Neural cell (in vitro differentiated cells): ENCODE results near the gene TMEM116. TPM values are rescaled to one million over a fixed set of nuclear protein-coding genes. Genes with fewer than 3 reads are reported as not detected.
"Not testable (repeated sequence)": the region's sequence is repeated elsewhere in the genome, so short reads cannot be mapped to it uniquely, and the experiment has no call there.

Experiments
- H2AFZ ChIP-seq: fragments of 200-600, 300-800 bp; sonication (generic), shearing (Covaris generic); 2 replicates; pipeline ENCODE4 v1.6.0; 2014; ENCODE audit warnings: low read depth, mild to moderate bottlenecking, antibody characterized with exemption, low read length, moderate library complexity
- H3F3A ChIP-seq: fragments of 200-600 bp; shearing (Covaris generic); 2 replicates; pipeline ENCODE4 v1.6.1; 2016; ENCODE audit warnings: mild to moderate bottlenecking, moderate library complexity, mixed read lengths, antibody characterized with exemption, low read length; ENCODE audit not compliant: insufficient read depth, poor library complexity, severe bottlenecking
- H3K27ac ChIP-seq: fragments of 200-600, 300-800 bp; sonication (generic), shearing (Covaris generic); 2 replicates; pipeline ENCODE4 v1.5.1; 2014; ENCODE audit warnings: mild to moderate bottlenecking, low read length, moderate library complexity
- H3K27me3 ChIP-seq: fragments of 300-800, 200-600 bp; sonication (generic), shearing (Covaris generic); 2 replicates; pipeline ENCODE4 v1.6.0; 2014; ENCODE audit warnings: mild to moderate bottlenecking, low read depth, low read length, moderate library complexity; ENCODE audit not compliant: insufficient read depth
- H3K36me3 ChIP-seq: fragments of 300-800, 200-600 bp; sonication (generic), shearing (Covaris generic); 2 replicates; pipeline ENCODE4 v1.5.1; 2014; ENCODE audit warnings: mild to moderate bottlenecking, antibody characterized with exemption, low read length, moderate library complexity; ENCODE audit not compliant: insufficient read depth
- H3K4me2 ChIP-seq: fragments of 300-800, 200-600 bp; sonication (generic), shearing (Covaris generic); 2 replicates; pipeline ENCODE4 v1.6.0; 2014; ENCODE audit warnings: mild to moderate bottlenecking, low read length
- H3K4me3 ChIP-seq: fragments of 300-800, 200-600 bp; sonication (generic), shearing (Covaris generic); 2 replicates; pipeline ENCODE4 v1.5.1; 2014; ENCODE audit warnings: mild to moderate bottlenecking, low read length, moderate library complexity
- H3K79me2 ChIP-seq: fragments of 200-600 bp; shearing (Covaris generic); replicated peaks from 2 replicates; pipeline ENCODE4 v1.6.0; 2014; ENCODE audit warnings: mild to moderate bottlenecking, low read length, moderate library complexity; ENCODE audit not compliant: insufficient read depth
- H3K9ac ChIP-seq: fragments of 300-800, 200-600 bp; sonication (generic), shearing (Covaris generic); 2 replicates; pipeline ENCODE4 v1.6.1; 2016; ENCODE audit warnings: mild to moderate bottlenecking, low read length, mixed read lengths
- H3K9me2 ChIP-seq: fragments of 200-600 bp; shearing (Covaris generic); 2 replicates; pipeline ENCODE4 v1.6.1; 2016; ENCODE audit warnings: mild to moderate bottlenecking, low read length, mixed read lengths; ENCODE audit not compliant: insufficient read depth
- H3K9me3 ChIP-seq: fragments of 200-600, 300-800 bp; sonication (generic), shearing (Covaris generic); 2 replicates; pipeline ENCODE4 v1.6.1; 2016; ENCODE audit warnings: mild to moderate bottlenecking, mixed run types, low read length, moderate library complexity, mixed read lengths
- H4K20me1 ChIP-seq: fragments of 200-600 bp; shearing (Covaris generic); 2 replicates; pipeline ENCODE4 v1.6.1; 2016; ENCODE audit warnings: mild to moderate bottlenecking, mixed run types; ENCODE audit not compliant: insufficient read depth
- CTCF ChIP-seq: fragments of 450-650 bp; IDR thresholded peaks from 2 replicates; pipeline ENCODE4 v1.5.1; 2014; ENCODE audit warnings: antibody characterized with exemption, mild to moderate bottlenecking, moderate library complexity; ENCODE audit not compliant: poor library complexity, severe bottlenecking
- EP300 ChIP-seq: fragments of 450-650 bp; conservative IDR thresholded peaks from 2 replicates; pipeline ENCODE4 v1.6.1; 2014; ENCODE audit warnings: antibody characterized with exemption, mild to moderate bottlenecking, moderate library complexity; ENCODE audit not compliant: poor library complexity, severe bottlenecking
- EZH2 ChIP-seq: fragments of 200-600, 300-800 bp; shearing (Covaris generic), sonication (generic); IDR thresholded peaks from 2 replicates; pipeline ENCODE4 v1.6.1; 2014; ENCODE audit warnings: antibody characterized with exemption, low read length, borderline replicate concordance, mild to moderate bottlenecking; ENCODE audit not compliant: insufficient read depth, poor library complexity, severe bottlenecking
- MXI1 ChIP-seq: fragments of 450-650 bp; conservative IDR thresholded peaks from 2 replicates; pipeline ENCODE4 v1.6.1; 2014; ENCODE audit warnings: antibody characterized with exemption, mild to moderate bottlenecking; ENCODE audit not compliant: poor library complexity, severe bottlenecking
- POLR2AphosphoS5 ChIP-seq: IDR thresholded peaks from 2 replicates; pipeline ENCODE4 v1.6.1; 2012
- RAD21 ChIP-seq: fragments of 450-650 bp; conservative IDR thresholded peaks from 2 replicates; pipeline ENCODE4 v1.6.1; 2014; ENCODE audit warnings: antibody characterized with exemption, mild to moderate bottlenecking, moderate library complexity
- SMC3 ChIP-seq: fragments of 450-650 bp; conservative IDR thresholded peaks from 2 replicates; pipeline ENCODE4 v1.6.1; 2014; ENCODE audit warnings: antibody characterized with exemption, mild to moderate bottlenecking, moderate library complexity; ENCODE audit not compliant: poor library complexity
- polyA plus RNA-seq: library from polyadenylated mRNA; depleted of rRNA; stranded (reverse); fragments of >200 nt; gene quantifications from 2 replicates; pipeline ENCODE4 v1.2.3, GENCODE V29; 2014
- TF ChIP-seq, protein P1 (sequence below): IDR thresholded peaks from 2 replicates; pipeline ENCODE4 v1.6.1; 2012; ENCODE audit warnings: borderline replicate concordance

The TMEM116 gene
- polyA plus RNA-seq, 1 donor from 2014 or later = 15.4 TPM

DNA sequence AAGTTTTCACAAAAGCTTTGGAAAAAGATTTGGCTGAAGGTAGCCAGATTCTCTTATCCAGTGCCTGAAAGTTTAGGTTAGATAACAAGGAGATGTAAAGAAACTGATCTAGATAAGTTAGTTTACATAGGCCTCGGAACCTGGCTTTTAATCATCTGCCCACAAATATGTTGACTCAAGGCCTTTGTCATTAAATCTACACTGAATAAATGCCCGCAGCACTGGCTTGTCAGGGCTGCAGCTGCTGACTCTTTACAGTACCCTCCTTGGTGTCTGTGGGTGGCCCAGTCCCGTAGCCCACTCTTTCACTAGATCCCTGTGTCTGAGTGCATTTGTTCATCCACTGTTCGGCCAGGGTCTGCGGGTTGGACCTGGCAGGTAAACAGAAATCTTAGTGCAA is 58.0 kb downstream of the TMEM116 start (continued):
- TF ChIP-seq MXI1 (no peak), EP300 (no peak)

DNA sequence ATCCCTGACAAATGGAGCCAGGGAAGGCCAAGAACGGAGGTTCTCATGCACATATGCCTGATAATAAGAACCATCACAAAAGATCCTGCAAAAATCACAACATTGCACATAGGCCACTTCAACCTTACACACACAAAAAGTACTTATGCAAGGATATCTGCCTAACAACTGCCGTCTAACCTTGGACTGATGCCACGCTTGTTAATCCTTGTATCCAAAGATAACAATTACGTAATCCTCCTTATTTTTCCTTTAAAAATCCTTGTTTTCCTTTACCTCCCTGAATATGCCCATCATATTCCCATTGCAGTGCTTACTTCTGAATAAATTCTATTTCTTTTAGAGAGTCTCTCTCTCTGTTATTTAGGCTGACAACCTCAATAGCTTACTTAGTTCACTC is 59.5 kb downstream of the TMEM116 start:
- no peaks in the 10 kb centered on the region for H3K79me2 ChIP-seq
- no peak overlapping the region for H3K4me3 ChIP-seq
- H3K9ac ChIP-seq = no peak overlapping the region
- no peaks in the 10 kb centered on the region for H3K36me3 ChIP-seq
- H4K20me1 ChIP-seq = no peaks in the 10 kb centered on the region
- H2AFZ ChIP-seq = no peak overlapping the region
- no peaks in the 10 kb centered on the region for H3K27me3 ChIP-seq
- peaks cover 3% of the 10 kb centered on the region for H3K9me3 ChIP-seq
- H3K27ac ChIP-seq = no peak overlapping the region
- no peaks in the 10 kb centered on the region for H3K9me2 ChIP-seq
- H3F3A ChIP-seq = no peaks in the 10 kb centered on the region
- TF ChIP-seq EZH2 (no peak), MXI1 (no peak), SMC3 (no peak), CTCF (no peak), POLR2AphosphoS5 (no peak), RAD21 (no peak)
- TF ChIP-seq, protein P1, sequence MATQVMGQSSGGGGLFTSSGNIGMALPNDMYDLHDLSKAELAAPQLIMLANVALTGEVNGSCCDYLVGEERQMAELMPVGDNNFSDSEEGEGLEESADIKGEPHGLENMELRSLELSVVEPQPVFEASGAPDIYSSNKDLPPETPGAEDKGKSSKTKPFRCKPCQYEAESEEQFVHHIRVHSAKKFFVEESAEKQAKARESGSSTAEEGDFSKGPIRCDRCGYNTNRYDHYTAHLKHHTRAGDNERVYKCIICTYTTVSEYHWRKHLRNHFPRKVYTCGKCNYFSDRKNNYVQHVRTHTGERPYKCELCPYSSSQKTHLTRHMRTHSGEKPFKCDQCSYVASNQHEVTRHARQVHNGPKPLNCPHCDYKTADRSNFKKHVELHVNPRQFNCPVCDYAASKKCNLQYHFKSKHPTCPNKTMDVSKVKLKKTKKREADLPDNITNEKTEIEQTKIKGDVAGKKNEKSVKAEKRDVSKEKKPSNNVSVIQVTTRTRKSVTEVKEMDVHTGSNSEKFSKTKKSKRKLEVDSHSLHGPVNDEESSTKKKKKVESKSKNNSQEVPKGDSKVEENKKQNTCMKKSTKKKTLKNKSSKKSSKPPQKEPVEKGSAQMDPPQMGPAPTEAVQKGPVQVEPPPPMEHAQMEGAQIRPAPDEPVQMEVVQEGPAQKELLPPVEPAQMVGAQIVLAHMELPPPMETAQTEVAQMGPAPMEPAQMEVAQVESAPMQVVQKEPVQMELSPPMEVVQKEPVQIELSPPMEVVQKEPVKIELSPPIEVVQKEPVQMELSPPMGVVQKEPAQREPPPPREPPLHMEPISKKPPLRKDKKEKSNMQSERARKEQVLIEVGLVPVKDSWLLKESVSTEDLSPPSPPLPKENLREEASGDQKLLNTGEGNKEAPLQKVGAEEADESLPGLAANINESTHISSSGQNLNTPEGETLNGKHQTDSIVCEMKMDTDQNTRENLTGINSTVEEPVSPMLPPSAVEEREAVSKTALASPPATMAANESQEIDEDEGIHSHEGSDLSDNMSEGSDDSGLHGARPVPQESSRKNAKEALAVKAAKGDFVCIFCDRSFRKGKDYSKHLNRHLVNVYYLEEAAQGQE = no peak
- no peak overlapping the region for H3K4me2 ChIP-seq

- not testable (repeated sequence) for H4K20me1 ChIP-seq, H3K36me3 ChIP-seq, H2AFZ ChIP-seq
Observed at GRCh38 chr12:111952084-111952787, 60.7 kb downstream of the TMEM116 start.

DNA sequence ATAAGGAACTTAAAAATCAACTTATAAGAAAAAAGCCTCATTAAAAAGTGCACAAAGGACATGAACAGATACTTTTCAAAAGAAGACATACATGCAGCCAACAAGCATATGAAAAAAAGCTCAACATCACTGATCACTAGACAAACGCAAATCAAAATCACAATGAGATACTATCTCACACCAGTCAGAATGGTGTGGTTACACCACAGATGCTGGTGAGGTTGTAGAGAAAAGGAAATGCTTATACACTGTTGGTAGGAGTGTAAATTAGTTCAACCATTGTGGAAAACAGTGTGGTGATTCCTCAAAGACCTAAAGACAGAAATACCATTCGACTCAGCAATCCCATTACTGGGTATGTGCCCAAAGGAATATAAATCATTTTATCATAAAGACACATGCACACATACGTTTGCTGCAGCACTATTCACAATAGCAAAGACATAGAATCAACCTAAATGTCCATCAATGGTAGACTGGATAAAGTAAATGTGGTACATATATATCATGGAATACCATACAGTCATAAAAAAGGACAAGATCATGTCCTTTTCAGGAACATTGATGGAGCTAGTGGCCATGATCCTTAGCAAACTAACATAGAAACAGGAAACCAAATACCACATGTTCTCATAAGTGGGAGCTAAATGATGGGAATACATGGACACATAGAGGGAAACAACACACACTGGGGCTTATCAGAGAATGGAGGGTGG is 61.8 kb downstream of the TMEM116 start:
- not testable (repeated sequence) for H3K9ac ChIP-seq, H3K36me3 ChIP-seq, H4K20me1 ChIP-seq, H2AFZ ChIP-seq, H3K9me3 ChIP-seq, H3K27me3 ChIP-seq, H3K4me3 ChIP-seq, H3K4me2 ChIP-seq, H3F3A ChIP-seq, H3K79me2 ChIP-seq, H3K9me2 ChIP-seq, H3K27ac ChIP-seq

More at GRCh38 chr12:111952084-111952787, 60.7 kb downstream of the TMEM116 start:
- H3K9me2 ChIP-seq, H3K9ac ChIP-seq, H3F3A ChIP-seq, H3K27ac ChIP-seq, H3K4me3 ChIP-seq, H3K9me3 ChIP-seq, H3K4me2 ChIP-seq, H3K79me2 ChIP-seq, H3K27me3 ChIP-seq: not testable (repeated sequence)
